Activated CD4-positive, alpha-beta T cell treated with anti-CD3 and anti-CD28 coated beads for 36 hours (primary cell): ENCODE results near the gene HLA-DMB. TPM values are rescaled to one million over a fixed set of nuclear protein-coding genes. Genes with fewer than 3 reads are reported as not detected.
"Not testable (repeated sequence)": the region's sequence is repeated elsewhere in the genome, so short reads cannot be mapped to it uniquely, and the experiment has no call there.

Experiments used
- ATAC-seq: fragments of 200-7000 bp; cut with Tn5 transposase; one replicate; pipeline ENCODE4 v1.10.0; 2021; ENCODE audit warnings: mild to moderate bottlenecking, moderate library complexity
- CTCF ChIA-PET: fragments of 350-600 bp; sonication (Branson Sonifier 250); formaldehyde crosslinking; loops from one replicate; lab custom pipeline; 2021; ENCODE audit warnings: antibody characterized with exemption; lab: Charles Lee
- POLR2A ChIA-PET: fragments of 350-600 bp; sonication (Branson Sonifier 250); formaldehyde crosslinking; loops from one replicate; lab custom pipeline; 2021; ENCODE audit warnings: antibody characterized with exemption, inconsistent platforms; lab: Charles Lee
- DNase-seq: peaks from one replicate; pipeline ENCODE4 v3.0.0-alpha.2; 2020
- H3K27ac Mint-ChIP-seq: one replicate; pipeline ENCODE4 v1.8.0; 2021; ENCODE audit warnings: mixed read lengths
- H3K27me3 Mint-ChIP-seq: one replicate; pipeline ENCODE4 v1.8.0; 2021; ENCODE audit warnings: mixed read lengths
- H3K36me3 Mint-ChIP-seq: one replicate; pipeline ENCODE4 v1.8.0; 2021; ENCODE audit warnings: low read depth, mixed read lengths
- H3K4me1 Mint-ChIP-seq: one replicate; pipeline ENCODE4 v1.8.0; 2021; ENCODE audit warnings: mixed read lengths
- H3K4me3 Mint-ChIP-seq: one replicate; pipeline ENCODE4 v1.8.0; 2021; ENCODE audit warnings: mild to moderate bottlenecking, moderate library complexity, mixed read lengths
- H3K9me3 Mint-ChIP-seq: one replicate; pipeline ENCODE4 v1.8.0; 2021; ENCODE audit warnings: low read depth, mixed read lengths
- intact Hi-C, 2 experiments: fragments of 100-400 bp; cut with DNase I in 1 of 2; cut with micrococcal nuclease in 1 of 2; formaldehyde crosslinking; loops; one replicate each; pipeline versions ENCODE4 v1.14.2 to v1.15.1; 2022 to 2024; cut with DNase I, micrococcal nuclease
- total RNA-seq, 2 experiments: library from RNA; stranded (reverse); gene quantifications; one replicate each; pipeline ENCODE4 v1.2.3, GENCODE V29; 2021

Gene HLA-DMB
- total RNA-seq, 2 experiments from 2014 or later, result 1.9 to 2.3 TPM

DNA sequence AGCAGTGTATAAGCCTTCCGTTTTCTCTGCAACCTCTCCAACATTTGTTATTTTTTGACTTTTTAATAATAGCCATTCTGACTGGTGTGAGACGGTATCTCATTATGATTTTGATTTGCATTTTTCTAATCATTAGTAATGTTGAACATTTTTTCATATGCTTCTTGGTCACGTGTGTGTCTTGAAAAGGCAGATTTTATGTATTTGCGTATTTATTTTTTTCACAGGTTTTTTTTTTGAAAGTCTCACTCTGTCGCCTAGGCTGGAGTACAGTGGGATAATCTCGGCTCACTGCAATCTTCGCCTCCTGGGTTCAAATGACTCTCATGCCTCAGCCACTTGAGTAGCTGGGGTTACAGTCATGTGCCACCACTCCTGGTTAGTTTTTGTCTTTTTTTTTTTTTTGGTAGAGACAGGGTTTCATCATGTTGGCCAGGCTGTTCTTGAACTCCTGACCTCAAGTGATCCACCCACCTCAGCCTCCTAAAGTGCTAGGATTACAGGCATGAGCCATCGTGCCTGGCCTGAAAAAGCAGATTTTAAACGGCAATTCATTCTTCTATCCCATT lies 1.8 kb upstream of the HLA-DMB start:
- DNase-seq, H3K27me3 Mint-ChIP-seq, H3K4me3 Mint-ChIP-seq, ATAC-seq, H3K36me3 Mint-ChIP-seq, H3K9me3 Mint-ChIP-seq: not testable (repeated sequence)
- peaks cover 58% of the 10 kb centered on the region for H3K4me1 Mint-ChIP-seq
- ChIA-PET CTCF (interaction anchor here (1.0 to 7.6 kb wide), 7 partner anchors 9 to 75 kb away, joined by 3 to 137 read pairs (median 16); partner anchors contain the start of genes BRD2 and HLA-DMA), POLR2A (interaction anchor here (0.7 to 2.2 kb wide), 4 partner anchors 29 to 74 kb away, joined by 3 to 58 read pairs (median 6); no protein-coding TSS in a partner anchor)
- H3K27ac Mint-ChIP-seq, result peak overlapping the region; percentile 21
- intact Hi-C loops, result loop anchor here in 1 of 2 experiments (5.0 kb wide), 1 partner anchor 50 kb away; no protein-coding TSS in a partner anchor

DNA sequence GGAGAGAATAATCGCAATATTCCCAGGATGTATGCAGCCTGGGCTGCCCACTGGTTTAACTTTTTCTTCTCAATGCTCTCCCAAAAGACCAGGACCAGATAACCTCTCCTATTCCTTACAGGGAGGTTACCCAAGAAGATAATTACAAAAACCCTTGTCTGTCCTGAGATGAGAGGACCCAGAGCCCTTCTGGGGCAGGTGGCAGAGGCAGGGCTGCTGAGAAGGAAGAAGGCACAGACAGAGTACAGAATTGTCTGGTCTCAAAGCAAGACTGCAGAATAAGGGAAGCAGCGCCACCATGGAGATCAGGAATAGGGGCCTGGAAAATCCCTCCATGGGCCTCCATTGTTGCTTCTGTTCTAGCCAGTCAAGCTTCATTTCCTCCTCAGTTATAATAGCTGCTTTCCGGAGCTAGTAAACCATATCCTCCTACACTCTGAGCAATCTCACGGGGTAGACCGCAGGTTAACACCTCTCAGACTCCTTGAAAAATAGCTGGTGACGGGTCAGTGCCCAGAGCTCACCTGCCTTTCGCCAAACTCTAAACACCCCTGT lies 463 bp upstream of the HLA-DMB start:
- H3K27ac Mint-ChIP-seq, result peak overlapping the region; percentile 87
- no peaks in the 10 kb centered on the region for H3K27me3 Mint-ChIP-seq
- intact Hi-C loops, result loop anchor here (1.0 to 5.0 kb wide), 4 partner anchors 12 to 49 kb away; partner anchors contain the start of genes BRD2 (in 2 of the 2) and HLA-DMA (in 1 of the 2)
- ATAC-seq, result peak; percentile 77
- peaks cover 4% of the 10 kb centered on the region for H3K9me3 Mint-ChIP-seq
- peak; percentile 72 for DNase-seq
- POLR2A ChIA-PET, result interaction anchor here (0.5 to 2.2 kb wide), 11 partner anchors 14 to 96 kb away, joined by 3 to 58 read pairs (median 4); no protein-coding TSS in a partner anchor
- H3K4me1 Mint-ChIP-seq, result peaks cover 55% of the 10 kb centered on the region
- no peaks in the 10 kb centered on the region for H3K36me3 Mint-ChIP-seq
- CTCF ChIA-PET, result interaction anchor here (0.7 to 7.6 kb wide), 17 partner anchors 7 to 137 kb away, joined by 3 to 137 read pairs (median 5); partner anchors contain the start of genes BRD2, HLA-DMA and TAP2
- peak overlapping the region; percentile 72 for H3K4me3 Mint-ChIP-seq

DNA sequence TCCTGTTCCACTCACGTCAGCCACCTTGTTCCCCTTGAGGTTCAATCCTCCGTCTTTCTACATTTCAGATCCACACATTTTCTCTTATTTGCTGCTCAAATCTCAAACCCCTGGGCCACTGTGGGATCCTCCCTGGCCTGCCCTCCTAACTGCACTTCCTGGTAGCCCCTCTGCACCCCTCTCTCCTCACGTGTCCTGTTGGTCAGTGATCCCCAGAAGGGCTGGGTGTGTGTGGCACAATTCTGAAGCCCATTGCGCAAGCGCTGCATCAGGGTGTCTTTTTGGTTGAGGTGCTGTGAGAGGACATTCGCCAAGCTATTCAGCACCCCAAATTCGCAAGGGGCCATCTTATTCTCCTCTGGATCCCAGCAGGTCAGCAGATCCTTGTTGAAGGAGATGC lies 2.3 kb downstream of the HLA-DMB start:
- Mint-ChIP-seq H3K27me3 (no peaks in the 10 kb centered on the region), H3K4me3 (no peak overlapping the region), H3K36me3 (no peaks in the 10 kb centered on the region), H3K9me3 (no peaks in the 10 kb centered on the region), H3K4me1 (peaks cover 38% of the 10 kb centered on the region), H3K27ac (no peak overlapping the region)
- CTCF ChIA-PET, result interaction anchor here (7.2 to 7.6 kb wide), 2 partner anchors 16 to 47 kb away, joined by 87 to 137 read pairs; partner anchors contain the start of gene HLA-DMA
- POLR2A ChIA-PET, result interaction anchor here (1.4 kb wide), 1 partner anchor 34 kb away, joined by 6 read pairs; no protein-coding TSS in a partner anchor
- intact Hi-C loops, result no loop called here
- DNase-seq (no peak), ATAC-seq (no peak)

DNA sequence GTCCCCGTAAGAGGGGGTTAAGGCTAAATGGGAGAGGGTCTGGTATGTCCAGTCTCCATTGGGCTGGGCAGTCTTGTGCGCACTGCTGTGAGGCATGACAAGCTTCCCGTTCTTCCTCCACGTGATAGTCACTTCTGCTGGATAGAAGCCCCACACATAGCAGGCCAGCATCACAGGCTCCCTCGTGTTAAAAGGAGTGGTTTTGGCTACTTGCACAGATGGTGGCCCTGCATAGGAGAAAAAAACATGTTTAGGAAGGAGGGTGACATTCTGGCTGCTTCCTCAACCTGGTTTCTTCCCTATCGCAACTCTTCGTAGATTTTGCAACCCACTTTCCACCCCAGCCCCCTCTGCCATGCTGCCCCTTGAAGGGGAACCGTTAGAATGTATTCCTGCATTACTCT lies 3.6 kb downstream of the HLA-DMB start:
- POLR2A ChIA-PET, result interaction anchor here (1.4 kb wide), 1 partner anchor 35 kb away, joined by 6 read pairs; no protein-coding TSS in a partner anchor
- CTCF ChIA-PET, result interaction anchor here (0.7 to 7.6 kb wide), 6 partner anchors 15 to 56 kb away, joined by 3 to 107 read pairs (median 3); partner anchors contain the start of gene HLA-DMA
- Mint-ChIP-seq H3K9me3 (no peaks in the 10 kb centered on the region), H3K4me1 (peaks cover 26% of the 10 kb centered on the region), H3K27me3 (no peaks in the 10 kb centered on the region), H3K36me3 (no peaks in the 10 kb centered on the region), H3K27ac (no peak overlapping the region), H3K4me3 (no peak overlapping the region)
- ATAC-seq (no peak), DNase-seq (no peak)
- intact Hi-C loops, result no loop called here

DNA sequence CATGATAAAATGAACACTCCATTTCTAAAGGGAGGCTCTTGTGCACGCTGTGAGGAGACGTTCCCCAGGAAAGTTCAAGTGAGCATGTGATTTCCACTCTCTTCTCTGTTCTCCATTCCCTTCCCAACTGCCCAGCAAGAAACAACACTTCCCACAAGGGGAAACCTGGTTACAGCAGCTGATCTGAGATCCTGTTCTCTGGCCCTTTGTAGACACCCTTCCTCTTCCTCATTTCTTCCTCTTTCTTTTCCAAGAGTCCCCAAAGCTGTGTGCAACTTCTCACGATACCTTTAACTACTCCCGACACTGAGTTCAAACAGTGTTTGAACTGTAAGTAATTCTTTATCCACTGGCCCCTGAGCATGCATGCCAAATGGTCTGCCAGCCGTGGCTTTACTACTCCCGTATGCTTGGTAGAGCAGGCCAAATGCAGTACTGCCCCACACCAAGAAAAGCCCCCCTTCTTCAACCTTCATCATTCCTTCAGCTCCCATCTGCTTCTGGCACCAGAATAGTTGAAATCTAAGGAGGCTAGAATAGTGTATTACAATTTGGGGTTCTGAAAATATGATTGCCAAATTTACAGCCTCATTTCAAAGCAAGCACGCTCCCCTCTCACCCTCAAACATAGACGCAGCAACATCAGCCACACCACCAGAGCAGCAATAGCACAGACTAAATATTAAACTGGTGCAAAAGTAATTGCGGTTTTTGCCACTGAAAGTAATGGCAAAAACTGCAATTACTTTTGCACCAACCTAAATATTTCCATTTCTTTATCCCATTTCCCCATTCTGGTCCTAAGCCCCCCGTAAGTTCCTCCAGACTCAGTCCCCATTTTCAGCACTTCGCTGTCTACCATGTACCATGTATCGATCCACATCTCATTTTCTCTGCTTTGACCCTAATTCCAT lies 4.3 kb downstream of the HLA-DMB start:
- ATAC-seq, result no peak

DNA sequence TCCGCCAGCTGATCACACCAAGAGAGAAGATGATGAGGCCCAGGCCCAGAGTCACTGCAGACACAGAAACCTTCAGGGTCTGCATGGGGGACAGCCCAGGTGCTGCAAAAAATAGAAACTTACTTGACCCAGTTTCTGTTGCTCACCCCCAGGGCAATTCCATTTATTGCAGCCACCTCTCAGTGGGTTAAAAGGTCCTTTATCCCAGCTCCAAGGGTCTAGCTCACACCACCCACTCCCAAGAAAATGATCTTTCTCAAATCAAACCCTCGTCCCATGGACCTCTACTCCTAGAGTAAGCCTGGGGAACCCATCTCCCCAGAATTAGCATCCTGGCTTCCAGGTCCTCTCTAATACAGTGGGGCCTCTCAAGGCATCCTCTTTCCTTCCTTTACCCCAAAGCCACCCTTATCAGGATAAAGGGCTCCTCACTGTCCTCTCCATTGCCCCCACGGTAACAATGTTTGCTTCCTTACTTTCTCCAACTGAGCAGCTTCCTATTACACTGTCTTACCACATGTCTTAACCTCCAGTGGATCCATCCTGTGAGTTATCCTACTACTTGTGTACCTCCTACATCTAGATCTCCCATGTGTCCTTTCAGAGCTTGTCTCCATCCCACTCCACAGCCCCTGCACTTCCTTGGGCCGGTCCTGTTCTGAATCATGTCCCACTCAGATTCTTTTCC lies 5.1 kb downstream of the HLA-DMB start:
- Mint-ChIP-seq H3K36me3 (no peaks in the 10 kb centered on the region), H3K9me3 (no peaks in the 10 kb centered on the region), H3K4me3 (no peak overlapping the region), H3K27ac (no peak overlapping the region), H3K4me1 (peaks cover 11% of the 10 kb centered on the region), H3K27me3 (no peaks in the 10 kb centered on the region)
- DNase-seq, result no peak
- CTCF ChIA-PET, result interaction anchor here (0.9 to 7.6 kb wide), 7 partner anchors 7 to 50 kb away, joined by 3 to 107 read pairs (median 36); partner anchors contain the start of genes HLA-DMA and HLA-DMB
- intact Hi-C loops, result no loop called here
- POLR2A ChIA-PET, result interaction anchor here (1.1 kb wide), 1 partner anchor 32 kb away, joined by 3 read pairs; no protein-coding TSS in a partner anchor
- no peak for ATAC-seq

More for the DNA sequence above, 4.3 kb downstream of the HLA-DMB start:
- ChIA-PET CTCF (interaction anchor here (0.9 to 7.6 kb wide), 6 partner anchors 10 to 55 kb away, joined by 3 to 107 read pairs (median 20); partner anchors contain the start of gene HLA-DMA), POLR2A (interaction anchor here (1.1 kb wide), 1 partner anchor 31 kb away, joined by 3 read pairs; no protein-coding TSS in a partner anchor)
- intact Hi-C loops, result no loop called here
- Mint-ChIP-seq H3K9me3 (no peaks in the 10 kb centered on the region), H3K27me3 (no peaks in the 10 kb centered on the region), H3K4me1 (peaks cover 19% of the 10 kb centered on the region), H3K36me3 (no peaks in the 10 kb centered on the region), H3K27ac (no peak overlapping the region), H3K4me3 (no peak overlapping the region)
- no peak for DNase-seq

DNA sequence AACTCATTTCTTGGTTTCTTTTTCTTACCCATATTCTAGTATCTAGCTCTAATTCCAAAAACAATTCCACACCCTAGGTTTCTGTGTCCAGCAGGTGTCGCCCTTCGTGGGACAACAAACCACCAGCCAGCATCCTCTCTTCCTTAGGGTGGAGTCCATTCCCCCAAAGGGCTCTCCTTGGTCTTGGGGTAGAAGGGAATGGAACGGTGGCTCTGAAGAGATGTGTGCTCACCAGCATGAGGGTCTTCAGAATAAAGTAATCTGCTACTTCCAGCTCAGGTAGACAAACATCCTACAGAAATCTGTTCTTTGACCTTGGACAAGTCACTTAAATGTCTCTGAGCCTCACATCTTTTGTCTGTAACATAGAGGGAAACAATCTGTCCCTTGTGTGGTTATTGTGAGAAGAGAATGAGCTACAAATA lies 7.2 kb downstream of the HLA-DMB start:
- H3K9me3 Mint-ChIP-seq, result no peaks in the 10 kb centered on the region
- intact Hi-C loops, result loop anchor here (1.0 to 5.0 kb wide), 5 partner anchors 13 to 52 kb away; partner anchors contain the start of genes BRD2 (in 2 of the 2) and HLA-DMA (in 1 of the 2)
- ChIA-PET CTCF (interaction anchor here (0.6 to 5.6 kb wide), 39 partner anchors 9 to 875 kb away, joined by 3 to 154 read pairs (median 6); partner anchors contain the start of genes HLA-DMA and HLA-DMB), POLR2A (interaction anchor here (0.6 to 2.1 kb wide), 5 partner anchors 36 to 65 kb away, joined by 3 to 19 read pairs (median 6); no protein-coding TSS in a partner anchor)
- no peaks in the 10 kb centered on the region for H3K27me3 Mint-ChIP-seq
- H3K36me3 Mint-ChIP-seq, result no peaks in the 10 kb centered on the region
- H3K4me3 Mint-ChIP-seq, result no peak overlapping the region
- peaks cover 5% of the 10 kb centered on the region for H3K4me1 Mint-ChIP-seq
- peak; percentile 69 for ATAC-seq
- DNase-seq, result peak; percentile 85
- no peak overlapping the region for H3K27ac Mint-ChIP-seq

DNA sequence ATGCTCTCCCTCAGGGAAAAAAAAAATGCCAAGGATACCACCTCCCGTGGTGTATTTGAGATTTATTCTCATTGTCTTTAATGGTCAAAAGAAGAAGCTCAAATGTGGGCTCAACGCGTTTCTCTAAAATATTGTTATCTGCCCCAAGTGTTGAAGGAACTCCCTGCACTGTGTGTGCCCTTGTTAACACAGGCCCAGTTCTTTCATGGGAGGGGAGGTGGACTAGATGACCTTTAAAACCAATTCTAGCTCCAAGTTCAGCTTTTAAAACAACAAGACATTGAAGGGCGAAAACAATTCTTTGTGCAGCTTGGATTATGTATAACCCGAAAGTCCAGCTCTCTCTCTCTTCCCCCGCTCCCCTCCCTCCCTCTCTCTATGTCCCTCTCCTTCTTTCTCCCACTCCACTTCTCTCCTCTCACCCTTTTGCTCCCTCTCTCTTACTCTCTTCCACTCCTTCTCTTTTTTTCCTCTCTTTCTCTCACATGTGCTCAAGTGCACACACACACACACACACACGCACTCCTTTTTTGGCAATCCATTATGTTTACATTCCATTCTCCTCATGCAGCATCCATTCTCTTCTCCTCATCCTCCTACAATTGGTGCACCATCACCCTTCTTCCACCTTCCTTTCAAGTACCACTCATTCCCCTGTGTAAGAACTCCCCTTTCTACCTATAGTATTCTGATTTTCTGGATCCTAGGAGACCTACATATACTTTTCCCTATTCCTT lies 8.5 kb downstream of the HLA-DMB start:
- DNase-seq, result no peak
- Mint-ChIP-seq H3K4me3 (no peak overlapping the region), H3K27me3 (no peaks in the 10 kb centered on the region), H3K9me3 (no peaks in the 10 kb centered on the region), H3K27ac (no peak overlapping the region), H3K4me1 (peaks cover 5% of the 10 kb centered on the region), H3K36me3 (no peaks in the 10 kb centered on the region)
- ChIA-PET CTCF (interaction anchor here (0.6 to 5.6 kb wide), 16 partner anchors 9 to 111 kb away, joined by 3 to 154 read pairs (median 10); partner anchors contain the start of genes HLA-DMA and HLA-DMB), POLR2A (interaction anchor here (0.9 to 1.2 kb wide), 3 partner anchors 40 to 50 kb away, joined by 3 to 5 read pairs (median 3); no protein-coding TSS in a partner anchor)
- intact Hi-C loops, result loop anchor here (2.0 to 5.0 kb wide), 2 partner anchors 15 to 35 kb away; partner anchors contain the start of gene BRD2 (in 2 of the 2)
- no peak for ATAC-seq

DNA sequence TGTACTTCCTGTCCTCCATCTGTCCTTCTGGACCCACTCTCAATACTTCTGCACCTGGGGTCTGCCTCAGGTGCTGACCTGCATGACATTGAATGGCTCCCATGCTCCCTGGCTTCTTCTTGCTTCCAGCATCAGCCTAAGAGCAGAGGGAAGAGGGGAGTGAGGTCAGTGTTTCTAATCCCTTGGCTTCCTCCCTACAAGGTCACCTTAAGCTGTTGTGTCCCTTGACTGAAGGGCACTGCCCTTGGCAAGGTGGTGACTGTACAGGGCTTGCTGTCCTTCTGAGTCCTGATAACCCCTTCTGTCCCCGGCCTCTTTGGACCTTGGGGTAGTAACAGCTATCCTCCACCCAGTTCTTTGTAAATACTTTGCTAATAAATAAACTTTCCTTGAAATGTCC lies 9.6 kb downstream of the HLA-DMB start:
- H3K4me3 Mint-ChIP-seq, result no peak overlapping the region
- H3K27ac Mint-ChIP-seq, result no peak overlapping the region
- ChIA-PET POLR2A (interaction anchor here (1.2 to 1.5 kb wide), 2 partner anchors 51 to 53 kb away, joined by 3 to 5 read pairs; no protein-coding TSS in a partner anchor), CTCF (interaction anchor here (0.9 to 4.9 kb wide), 7 partner anchors 10 to 56 kb away, joined by 3 to 154 read pairs (median 5); partner anchors contain the start of gene HLA-DMA)
- no peaks in the 10 kb centered on the region for H3K9me3 Mint-ChIP-seq
- peaks cover 5% of the 10 kb centered on the region for H3K4me1 Mint-ChIP-seq
- H3K27me3 Mint-ChIP-seq, result no peaks in the 10 kb centered on the region
- no peak for ATAC-seq
- DNase-seq, result no peak
- intact Hi-C loops, result loop anchor here (5.0 kb wide), 1 partner anchor 36 kb away; the partner anchor contains the start of gene BRD2 (in 2 of the 2)
- no peaks in the 10 kb centered on the region for H3K36me3 Mint-ChIP-seq
